Renal pelvis (tissue), 4 donors: Measurements from ENCODE around the gene OSM. TPM values are rescaled to one million over a fixed set of nuclear protein-coding genes. Genes with fewer than 3 reads are reported as not detected.
"Not testable (repeated sequence)": the region's sequence is repeated elsewhere in the genome, so short reads cannot be mapped to it uniquely, and the experiment has no call there.

ENCODE experiments used
- DNase-seq: peaks from one replicate; pipeline ENCODE4 v3.0.0-alpha.2; 2013
- polyA plus RNA-seq, 3 donors: library from polyadenylated mRNA; unstranded; fragments of 120-200 nt; gene quantifications; one replicate each; pipeline ENCODE4 v1.2.1, GENCODE V29; 2013; ENCODE audit not compliant: insufficient read length in 3 of 3

The OSM gene
- polyA plus RNA-seq, 3 donors = 0.04 TPM; not detected in 2

DNA sequence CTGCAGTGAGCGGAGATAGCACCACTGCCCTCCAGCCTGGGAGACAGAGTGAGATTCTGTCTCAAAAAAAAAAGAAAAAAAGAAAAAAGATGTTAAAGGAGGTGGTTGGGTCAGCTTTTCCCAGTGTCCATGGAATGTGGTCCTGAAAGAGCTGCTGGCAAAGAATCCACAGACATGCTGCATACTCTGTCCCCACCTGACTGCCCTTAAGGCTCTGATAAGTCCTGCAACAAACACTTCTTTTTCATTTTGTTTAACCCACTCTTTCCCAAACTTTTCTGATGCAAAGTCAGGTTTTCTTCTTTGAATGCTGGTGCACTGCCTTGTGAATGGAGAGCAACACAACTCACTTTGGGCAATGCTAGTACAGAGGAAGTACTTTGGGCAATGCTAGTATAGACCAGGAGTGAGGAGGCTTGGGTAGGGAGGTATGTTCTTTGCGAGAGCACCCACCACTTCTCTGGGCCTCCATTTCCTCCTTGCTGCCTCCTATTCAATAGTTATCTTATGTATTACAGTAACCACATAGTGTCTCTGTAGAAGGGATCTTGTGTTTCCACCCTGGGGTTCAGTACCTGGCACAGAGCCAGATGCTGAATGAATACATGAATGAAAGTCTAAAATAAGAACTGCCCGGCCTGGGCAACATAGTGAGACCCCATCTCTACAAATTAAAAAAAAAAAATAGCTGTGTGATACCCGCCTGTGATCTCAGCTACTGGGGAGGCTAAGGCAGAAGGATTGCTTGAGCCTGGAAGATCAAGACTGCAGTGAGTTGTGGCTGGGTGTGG is 39.0 kb downstream of the OSM start:
- no peak for DNase-seq

DNA sequence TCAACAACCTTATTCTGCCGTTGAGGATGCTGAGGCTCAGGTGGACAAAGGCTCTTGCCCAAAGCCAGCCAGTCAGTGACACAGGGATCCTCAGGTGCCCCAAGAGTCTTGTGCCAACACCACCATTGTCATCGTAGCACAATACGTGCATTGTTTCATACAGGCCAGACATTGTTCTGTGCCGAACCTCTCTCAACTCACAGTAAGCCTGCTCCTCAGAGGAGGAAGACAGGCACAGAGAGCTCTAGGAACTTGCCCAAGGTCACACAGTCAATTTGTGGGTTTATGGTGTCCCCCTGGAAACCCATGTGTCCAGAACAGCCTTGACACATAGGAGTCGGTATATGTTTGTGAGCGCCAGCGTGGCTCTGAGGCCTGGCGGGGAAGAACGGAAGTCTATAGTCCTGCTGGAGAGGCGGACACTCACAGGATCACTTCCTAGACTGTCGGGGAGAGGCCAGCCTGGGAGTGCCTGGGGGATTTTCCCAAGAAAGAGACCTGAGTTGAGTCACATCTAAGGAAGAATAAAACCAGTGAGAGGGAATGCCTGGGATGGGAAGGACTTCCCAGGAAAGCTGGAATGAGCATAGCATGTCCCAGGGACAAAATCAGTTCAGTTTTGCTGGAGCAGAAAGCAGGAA is 40.3 kb downstream of the OSM start:
- no peak for DNase-seq

DNA sequence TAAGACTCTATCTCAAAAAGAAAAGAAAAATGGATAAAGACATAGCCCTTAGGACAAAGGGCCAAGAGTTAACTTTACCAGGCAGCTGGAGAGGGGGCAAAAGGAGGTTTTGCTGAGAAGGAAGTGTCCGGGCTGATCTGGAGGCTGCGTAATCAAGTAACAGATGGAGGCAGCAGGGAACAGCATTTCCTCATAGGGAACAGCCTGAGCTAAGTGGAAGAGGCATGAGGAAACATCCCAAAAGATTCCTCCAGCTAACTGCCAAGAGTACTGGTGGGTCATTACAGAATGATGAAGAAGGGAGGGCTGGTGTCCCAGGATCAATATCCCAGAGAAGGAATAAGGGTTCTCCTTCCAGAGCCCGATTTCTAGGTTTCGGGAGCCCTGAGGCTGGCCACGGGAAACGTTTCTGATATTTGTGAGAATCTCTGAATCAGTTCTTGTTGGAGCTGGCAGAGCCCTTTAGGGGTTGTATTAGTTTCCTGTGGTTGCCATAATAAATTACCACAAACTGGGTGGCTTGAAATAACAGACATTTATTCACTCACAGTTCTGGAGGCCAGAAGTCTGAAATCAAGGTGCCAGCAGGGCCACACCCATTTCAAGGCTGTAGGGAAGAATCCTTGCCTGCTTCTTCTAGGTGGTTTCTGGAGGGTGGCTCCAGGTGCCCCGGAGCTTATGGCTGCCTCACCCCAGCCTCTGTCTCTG is 41.3 kb downstream of the OSM start:
- no peak for DNase-seq

DNA sequence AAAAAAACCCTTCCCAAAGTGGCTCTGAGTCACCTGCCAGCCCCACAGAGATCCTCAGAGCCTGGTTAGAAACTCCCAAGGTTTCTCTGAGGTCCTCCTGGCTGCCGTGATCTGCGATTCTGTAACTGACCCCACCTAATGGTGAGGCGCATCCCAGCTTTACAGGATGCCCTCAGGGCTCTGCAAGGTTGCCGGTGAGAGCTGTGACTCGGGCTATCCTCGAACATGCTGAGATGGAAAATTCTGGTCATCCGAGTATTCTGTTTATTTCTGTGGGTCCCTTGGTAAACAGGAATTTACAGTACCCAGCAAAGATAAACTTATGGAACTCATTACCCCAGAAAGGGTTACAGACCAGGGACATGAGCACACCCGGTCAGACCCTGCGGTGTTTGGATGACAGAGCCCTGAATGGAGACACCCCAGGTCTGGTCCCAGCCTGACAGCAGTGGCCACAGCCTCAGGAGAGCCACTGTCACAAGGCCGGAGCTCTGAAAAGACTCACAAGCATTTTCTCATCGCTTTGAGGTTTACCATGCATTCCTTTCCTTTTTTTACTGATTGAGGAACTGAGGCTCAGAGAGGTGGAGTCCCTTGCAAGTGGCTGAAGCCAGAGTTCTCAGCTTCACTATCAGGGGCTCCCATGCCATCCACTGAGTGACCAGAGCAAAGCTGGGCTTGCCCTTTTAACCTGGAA is 42.3 kb downstream of the OSM start:
- DNase-seq = no peak

DNA sequence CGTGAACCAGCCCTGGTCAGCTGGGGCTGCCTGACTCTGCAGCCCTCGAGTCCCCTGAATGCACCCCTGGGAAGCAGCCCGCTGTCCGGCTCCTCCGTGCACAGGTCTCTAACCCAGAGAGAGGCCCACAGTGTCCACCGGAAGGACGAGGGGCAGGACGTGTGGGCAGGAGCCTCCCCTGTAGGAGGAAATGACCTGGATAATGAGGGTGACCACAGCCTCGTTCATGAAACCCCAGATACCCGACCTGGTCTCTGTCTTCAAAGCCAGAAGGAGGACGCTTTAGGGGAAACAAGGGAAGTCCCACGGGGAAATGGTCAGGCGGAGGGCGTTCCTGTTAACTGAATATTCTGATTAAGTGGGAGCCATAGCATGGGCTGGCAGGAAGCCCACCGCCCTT is 43.3 kb downstream of the OSM start:
- no peak for DNase-seq

DNA sequence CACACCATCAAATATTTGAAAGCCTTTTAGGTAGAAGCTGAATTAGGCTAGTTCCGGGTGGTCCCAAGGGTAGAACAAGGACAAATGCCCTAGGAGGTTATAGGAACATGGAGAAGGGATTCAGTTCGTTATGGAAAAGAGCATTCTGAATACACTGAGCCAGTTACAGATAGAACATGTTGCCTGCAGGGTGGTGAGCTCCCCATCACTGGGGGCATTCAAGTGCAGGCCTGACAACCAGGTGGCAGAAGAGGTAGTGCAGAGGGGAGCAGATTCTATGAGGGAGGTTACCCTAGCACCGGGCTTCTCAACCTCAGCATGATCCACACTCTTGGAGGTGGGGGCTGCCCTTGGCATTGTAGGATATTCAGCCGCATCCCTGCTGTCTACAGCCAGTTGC is 44.3 kb downstream of the OSM start:
- DNase-seq = no peak

DNA sequence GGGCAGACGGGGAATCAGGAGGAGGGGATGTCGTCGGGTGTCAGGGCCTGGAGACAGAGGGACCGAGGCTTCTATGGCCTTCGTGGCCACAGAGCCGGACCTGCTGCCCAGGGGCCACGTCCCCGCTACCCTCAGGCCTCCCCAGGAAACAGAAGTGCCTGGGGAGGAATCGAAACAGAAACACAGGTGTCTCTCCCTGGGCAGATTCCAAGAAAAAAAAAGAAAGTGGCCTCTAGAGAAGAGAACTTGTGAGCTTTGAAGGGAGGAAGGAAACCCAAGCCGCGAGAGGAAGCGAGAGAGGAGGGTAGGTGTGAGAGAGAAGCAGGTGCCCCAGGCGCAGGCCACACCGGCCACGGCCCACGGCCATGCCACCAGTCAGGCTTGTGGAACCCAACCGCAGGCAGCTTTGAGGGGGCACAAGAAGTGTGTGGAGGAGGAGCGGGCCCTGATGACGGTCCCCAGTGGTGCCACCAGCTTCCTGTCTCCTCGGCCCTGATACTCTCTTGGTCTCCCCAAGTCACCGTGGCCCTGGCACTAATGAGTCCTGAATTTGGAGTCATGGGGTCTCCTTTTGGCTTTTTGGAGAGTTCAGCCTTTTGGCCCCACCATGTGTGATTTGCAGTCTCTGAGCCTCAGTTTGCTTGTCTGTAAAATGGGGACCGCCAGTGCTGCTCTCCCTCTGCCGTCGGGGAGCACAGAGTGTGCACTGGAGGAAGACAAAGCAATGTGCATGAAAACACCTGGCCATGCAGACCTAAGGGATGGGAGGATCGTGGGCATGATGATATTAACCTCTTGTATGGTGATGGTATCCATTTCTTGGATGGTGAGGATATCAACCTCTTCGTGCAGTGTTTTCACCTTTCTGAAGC is 45.3 kb downstream of the OSM start:
- DNase-seq = no peak

DNA sequence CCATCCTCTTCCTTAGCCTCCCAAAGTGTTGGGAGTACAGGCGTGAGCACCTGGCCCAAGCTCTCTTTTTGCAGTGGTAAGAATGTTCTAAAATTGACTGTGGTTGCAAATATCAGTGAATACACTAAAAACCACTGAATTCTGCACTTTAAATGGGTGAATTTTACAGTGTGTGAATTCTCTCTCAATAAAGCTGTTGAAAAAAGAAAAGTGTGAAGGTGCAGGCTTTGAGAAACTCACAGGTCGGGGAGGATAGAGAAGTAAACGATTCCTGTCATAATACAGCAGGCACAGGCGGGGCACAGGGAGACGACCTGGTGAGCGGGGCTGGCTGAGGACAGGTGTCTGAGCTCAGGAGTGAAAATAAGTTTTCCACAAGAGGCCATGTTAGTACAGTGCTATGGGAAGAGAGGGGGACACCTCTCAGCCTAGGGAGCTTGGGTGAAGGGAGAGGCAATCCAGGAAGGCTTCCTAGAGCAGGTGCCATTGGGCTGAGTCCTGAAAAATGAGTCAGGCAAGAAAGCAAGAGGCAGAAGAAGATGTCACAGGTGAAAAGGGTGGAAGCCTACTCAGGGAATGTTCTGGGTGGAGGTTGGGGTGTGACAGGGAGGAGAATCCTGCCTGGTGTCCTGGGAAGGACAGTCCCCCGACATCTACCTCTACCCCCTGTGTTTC is 46.2 kb downstream of the OSM start:
- no peak for DNase-seq

DNA sequence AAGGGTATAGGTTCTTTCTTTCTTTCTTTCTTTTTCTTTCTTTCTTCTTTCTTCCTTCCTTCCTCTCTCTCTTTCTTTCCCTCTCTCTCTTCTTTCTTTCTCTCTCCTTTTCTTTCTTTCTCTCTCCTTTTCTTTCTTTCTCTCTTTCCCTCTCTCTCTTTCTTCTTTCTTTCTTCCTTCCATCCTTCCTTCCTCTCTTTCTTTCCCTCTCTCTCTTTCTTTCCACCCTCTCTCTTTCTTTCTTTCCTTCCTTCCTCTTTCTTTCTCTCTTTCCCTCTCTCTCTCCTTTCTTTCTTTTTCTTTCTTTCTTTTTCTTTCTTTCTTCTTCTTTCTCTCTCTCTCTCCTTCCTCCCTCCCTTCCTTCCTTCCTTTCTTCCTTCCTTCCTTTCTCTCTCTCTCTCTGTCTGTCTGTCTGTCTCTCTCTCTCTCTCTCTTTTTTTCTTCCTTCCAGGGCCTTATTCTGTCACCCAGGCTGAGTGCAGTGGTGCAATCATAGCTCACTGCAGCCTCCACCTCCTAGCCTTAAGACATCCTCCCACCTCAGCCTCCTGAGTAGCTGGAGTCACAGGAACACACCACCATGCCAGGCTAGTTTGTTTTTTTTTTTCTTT is 46.9 kb downstream of the OSM start:
- DNase-seq = no peak

DNA sequence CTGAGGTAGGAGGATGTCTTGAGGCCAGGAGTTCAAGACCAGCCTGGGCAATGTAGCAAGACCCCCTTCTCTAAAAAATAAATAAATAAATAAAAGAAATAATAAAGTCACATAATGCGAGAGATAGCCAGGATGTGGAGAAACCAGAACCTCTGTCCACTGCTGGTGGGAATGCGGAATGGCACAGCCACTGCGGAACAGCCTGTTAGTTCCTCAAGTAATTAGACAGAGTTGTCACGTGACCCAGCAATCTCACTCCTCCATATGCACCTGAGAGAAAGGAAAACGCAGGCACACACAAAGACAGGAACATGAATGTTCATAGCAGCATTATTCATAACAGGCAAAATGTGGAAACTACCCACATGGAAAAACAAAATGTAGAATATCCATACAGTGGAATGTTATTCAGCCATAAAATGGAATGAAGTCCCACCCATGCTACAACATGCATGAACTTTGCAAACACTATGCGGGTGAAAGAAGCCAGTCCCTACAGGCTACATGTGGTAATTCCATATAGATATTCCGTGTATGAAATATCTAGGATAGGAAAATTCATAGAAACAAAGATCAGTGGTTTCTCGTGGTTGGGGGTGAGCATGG is 47.5 kb downstream of the OSM start:
- no peak for DNase-seq

DNA sequence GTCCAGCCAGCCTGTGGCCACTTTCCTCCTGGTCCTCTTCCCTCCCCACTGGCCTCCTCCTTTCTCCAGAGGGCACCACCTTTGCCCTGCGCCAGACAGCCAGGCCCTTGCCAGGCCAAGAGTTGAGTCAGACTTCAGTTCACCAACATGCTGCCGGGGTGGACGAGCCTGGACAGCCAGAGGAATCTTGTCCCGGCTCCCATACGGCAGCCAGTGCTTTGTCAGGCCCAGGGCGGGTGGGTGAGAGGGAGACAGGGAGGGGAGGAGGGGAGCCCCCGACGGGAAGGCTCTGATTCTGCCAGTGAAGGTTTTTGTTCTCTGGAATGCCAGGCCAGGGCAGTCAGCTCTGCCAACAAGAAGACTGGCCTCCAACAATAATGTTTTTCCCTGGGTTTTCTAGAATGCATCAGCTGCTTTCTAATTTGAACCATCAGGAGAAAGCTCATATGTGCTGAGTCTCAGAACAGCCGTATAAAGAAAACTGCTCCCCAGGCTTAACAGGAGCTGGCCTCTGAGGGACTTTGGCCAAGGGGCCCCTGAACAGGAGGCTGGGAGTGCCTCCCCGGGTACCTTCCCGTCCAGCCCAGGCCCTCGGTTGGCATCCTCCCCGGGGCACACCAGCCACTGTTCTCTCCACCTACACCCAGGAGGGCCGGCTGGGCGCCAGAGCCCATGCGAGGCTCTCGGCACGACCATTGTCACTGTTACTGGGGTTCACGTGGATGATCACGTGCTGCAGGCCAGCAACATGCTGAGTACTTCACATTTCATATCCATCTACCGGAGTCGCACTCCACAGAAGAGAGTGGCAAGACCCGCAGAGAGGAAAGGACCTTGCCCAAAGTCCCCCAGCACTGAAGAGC is 48.7 kb downstream of the OSM start:
- no peak for DNase-seq

DNA sequence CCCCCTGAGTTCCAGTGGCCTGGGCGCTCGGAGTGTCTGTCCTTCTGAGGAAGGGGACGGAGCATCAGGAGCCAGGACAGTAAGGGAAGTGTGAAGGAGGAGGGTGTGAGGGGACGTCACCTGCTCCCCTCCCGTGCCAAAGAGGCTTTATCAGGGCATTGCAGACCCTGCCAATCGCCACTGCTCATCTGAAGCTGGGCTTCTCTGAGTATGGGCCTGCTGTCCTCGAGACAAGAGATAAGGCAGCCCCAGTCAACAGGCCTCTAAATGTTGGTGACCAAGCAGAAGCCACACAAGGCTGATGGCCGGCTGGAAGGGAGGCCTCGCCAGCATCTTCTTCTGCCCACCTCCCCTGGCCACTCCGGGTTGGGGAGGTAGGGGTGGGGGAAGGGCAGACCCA is 49.9 kb downstream of the OSM start:
- no peak for DNase-seq

DNA sequence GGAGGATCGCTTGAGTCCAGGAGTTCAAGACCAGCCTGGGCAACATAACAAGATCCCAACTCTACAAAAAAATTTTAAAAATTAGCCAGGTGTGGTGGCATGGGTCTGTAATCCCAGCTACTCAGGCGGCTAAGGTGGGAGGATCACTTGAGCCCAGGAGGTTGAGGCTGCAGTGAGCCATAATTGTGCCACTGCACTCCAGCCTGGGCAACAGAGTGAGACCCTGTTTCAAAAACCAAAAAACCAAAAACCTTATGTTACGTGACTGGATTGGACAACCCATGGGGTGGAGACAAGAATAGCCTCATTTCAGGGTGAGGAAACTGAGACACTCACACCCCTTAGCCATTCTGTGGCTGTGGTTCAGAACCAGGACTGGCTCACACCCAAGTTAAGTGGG is 50.4 kb downstream of the OSM start:
- DNase-seq = not testable (repeated sequence)

DNA sequence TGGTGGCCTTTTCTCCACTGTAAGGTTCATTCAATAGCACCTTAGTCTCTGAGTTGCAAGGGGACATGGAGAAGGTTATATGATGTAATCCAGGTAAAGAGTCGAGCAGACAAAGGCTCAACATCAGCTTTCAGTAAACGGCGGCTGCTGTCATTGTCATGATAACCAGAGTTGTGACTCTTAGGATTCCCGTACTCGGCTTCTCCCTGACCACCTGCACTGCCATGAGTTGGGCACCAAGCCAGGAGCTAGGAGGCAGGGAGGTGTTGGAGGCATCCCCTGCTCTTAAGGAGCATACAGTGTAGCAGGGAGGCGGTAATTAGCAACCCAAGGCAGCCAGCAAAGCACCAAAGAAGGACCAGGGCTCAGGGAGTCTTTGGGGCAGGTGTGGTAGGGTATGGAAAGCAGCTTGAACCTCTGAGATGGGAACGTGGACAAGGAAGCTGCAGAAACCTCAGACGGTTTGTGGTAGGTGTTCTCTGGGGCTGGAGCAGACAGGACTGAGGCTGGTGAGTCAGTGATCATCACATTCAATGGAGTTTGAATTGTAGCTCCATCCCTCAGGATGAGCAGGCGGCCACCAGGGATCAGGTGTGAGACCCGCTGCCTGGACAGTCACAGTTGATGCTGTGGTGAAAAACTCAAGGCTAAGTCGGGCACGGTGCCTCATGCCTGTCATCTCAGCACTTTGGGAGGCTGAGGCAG is 51.8 kb downstream of the OSM start:
- no peak for DNase-seq

DNA sequence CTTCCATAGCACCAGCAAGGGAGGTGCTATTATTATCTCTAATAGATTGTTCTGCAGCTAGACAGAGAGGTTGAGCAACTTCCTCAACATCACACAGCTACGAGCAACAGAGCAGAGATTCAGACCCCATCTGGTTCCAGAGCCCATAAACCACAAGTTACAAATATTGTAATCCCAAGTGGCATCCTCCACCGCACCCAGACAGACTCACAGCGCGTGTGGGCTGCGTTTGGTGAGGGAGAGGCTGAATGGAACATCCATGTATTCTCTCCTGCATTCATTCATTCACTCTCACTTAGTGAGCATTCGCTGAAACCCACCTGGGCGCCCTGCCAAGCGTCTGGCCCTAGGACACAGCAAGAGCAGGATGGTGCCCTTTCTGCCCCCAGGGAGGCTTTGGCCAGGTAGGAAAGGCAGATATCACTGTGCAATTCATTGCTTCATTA is 53.6 kb downstream of the OSM start:
- DNase-seq = no peak
